ENCODE data around the gene MCOLN2. TPM values are rescaled to one million over a fixed set of nuclear protein-coding genes. Genes with fewer than 3 reads are reported as not detected.
A peak's percentile ranks its signal among the peaks of the same experiment; 100 is the strongest.

MCOLN2 gene
- total and polyA plus RNA-seq, 2 of the 8 experiments (the other 6 are each of a cell fraction or from before 2014, with no cell fraction given) = 1.7 to 6.1 TPM

- Histone ChIP-seq H2BK20ac (ENCODE audit: low read length) (no peak overlapping the region), H4K20me1 (replicated peaks in 1 of 2; ENCODE audit: control insufficient read depth in 1 of 2, insufficient read depth in 2 of 2, low read length in 2 of 2) (no peaks in the 10 kb centered on the region), H4K8ac (ENCODE audit: extremely low read depth, insufficient read depth, low read length) (no peak overlapping the region), H2AFZ (ENCODE audit: low read length) (no peak overlapping the region), H3K4me3 (ENCODE audit: extremely low read depth in 1 of 4, insufficient read depth in 2 of 4, low read depth in 3 of 4, low read length in 4 of 4) (no peak overlapping the region), H4K91ac (replicated peaks; ENCODE audit: insufficient read length, low read length) (no peak overlapping the region), H3K79me1 (ENCODE audit: low read depth, low read length) (no peaks in the 10 kb centered on the region), H3K14ac (ENCODE audit: insufficient read length) (no peak overlapping the region), H3K9ac (replicated peaks in 1 of 4; ENCODE audit: extremely low read depth in 1 of 4, low read depth in 3 of 4, low read length in 3 of 4) (no peak overlapping the region), H2BK15ac (ENCODE audit: low read length) (no peak overlapping the region), H3K23ac (ENCODE audit: insufficient read length) (no peak overlapping the region), H2AK5ac (ENCODE audit: low read depth, low read length) (no peak overlapping the region), H3K9me3 (ENCODE audit: insufficient read depth in 2 of 2, low read depth in 1 of 2, low read length in 1 of 2) (no peaks in the 10 kb centered on the region), H3K27me3 (replicated peaks in 1 of 4; ENCODE audit: control insufficient read depth in 3 of 4, extremely low read depth in 1 of 4, insufficient read depth in 3 of 4, low read length in 3 of 4) (no peaks in the 10 kb centered on the region), H3K27ac (ENCODE audit: low read depth, low read length) (no peak overlapping the region), H3K79me2 (ENCODE audit: control insufficient read depth in 1 of 2, insufficient read depth in 2 of 2, low read length in 2 of 2) (no peaks in the 10 kb centered on the region), H2BK5ac (ENCODE audit: low read depth, low read length) (no peak overlapping the region), H4K5ac (ENCODE audit: insufficient read length, low read depth, low read length) (no peak overlapping the region), H3K18ac (ENCODE audit: extremely low read depth, low read length) (no peak overlapping the region), H3K4ac (replicated peaks; ENCODE audit: insufficient read length, low read depth, low read length) (no peak overlapping the region), H3K36me3 (ENCODE audit: control insufficient read depth in 2 of 4, insufficient read depth in 4 of 4, low read length in 3 of 4) (no peaks in the 10 kb centered on the region), H3K4me2 (ENCODE audit: insufficient read depth in 1 of 2, low read depth in 2 of 2, low read length in 2 of 2) (no peak overlapping the region), H2BK120ac (replicated peaks; ENCODE audit: low read depth, low read length) (no peak overlapping the region), H3K23me2 (ENCODE audit: low read depth, low read length) (no peaks in the 10 kb centered on the region), H3K4me1 (replicated peaks in 1 of 4; ENCODE audit: control insufficient read depth in 3 of 4, insufficient read depth in 4 of 4, low read length in 3 of 4) (no peaks in the 10 kb centered on the region), H2BK12ac (ENCODE audit: low read depth, low read length) (no peak overlapping the region), H3K56ac (replicated peaks; ENCODE audit: insufficient read length, low read depth, low read length) (no peak overlapping the region)
- ChIA-PET CTCF (ENCODE audit: partially characterized antibody) (interaction anchor here (1.0 kb wide), 1 partner anchor 19 kb away, joined by 3 read pairs; no protein-coding TSS in a partner anchor), POLR2A (ENCODE audit: partially characterized antibody) (no interaction called here)
- no peak for FAIRE-seq
- WGBS, 2 experiments (ENCODE audit: extremely low coverage in 1 of 2, insufficient coverage in 1 of 2, insufficient read length in 1 of 2, insufficient replicate concordance in 2 of 2, low coverage in 1 of 2, low lambda C conversion rate in 2 of 2, missing lambda C conversion rate in 1 of 2) = 97% methylated on average over 4 of the region's 4 CpGs; no CpG with 5 or more reads in 1 of the 2 experiments
- no peak for TF ChIP-seq HDAC6 (IDR thresholded peaks at IDR 0.05; ENCODE audit: low read depth, low read length)
- TF ChIP-seq CBX8 (IDR thresholded peaks at IDR 0.05; ENCODE audit: borderline replicate concordance, low read depth, low read length) = no peak
- no peak for TF ChIP-seq KDM4A (IDR thresholded peaks at IDR 0.05; ENCODE audit: low read depth, low read length, severe bottlenecking)
- DNase-seq (ENCODE audit: low read depth in 1 of 2, low spot score in 2 of 2) = peak in 1 of 2 experiments; percentile 30
These were observed 80.0 kb downstream of the MCOLN2 start for GRCh38 chr1:84916897-84917296.

Data from H1 (cell line).